GM19455 (cell line): ENCODE results near the gene XPO5.

Source experiments
- ATAC-seq: cut with Tn5 transposase; IDR thresholded peaks from one replicate; pipeline ENCODE4 v1.9.1; 2021; ENCODE audit not compliant: unreplicated experiment

Gene XPO5

DNA sequence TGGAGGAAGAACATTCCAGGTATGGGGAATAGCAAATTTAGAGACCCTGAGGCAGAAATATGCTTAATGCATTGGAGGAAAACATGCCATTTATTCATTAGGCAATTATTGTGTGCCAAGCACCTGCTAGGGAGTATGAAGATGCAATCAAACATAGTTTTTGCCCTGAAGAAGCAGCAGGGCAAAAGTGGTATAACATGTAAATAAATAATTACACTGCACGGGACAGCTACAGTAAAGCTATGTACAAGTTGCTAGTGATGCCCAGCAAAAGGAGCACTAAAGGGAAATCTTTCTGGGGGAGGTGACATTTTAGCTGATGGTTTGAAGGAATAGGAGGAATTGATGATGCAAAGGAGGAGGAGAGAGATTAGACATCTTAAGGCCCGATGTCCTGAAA, 99.1 kb downstream of the XPO5 start:
- no peak for ATAC-seq

DNA sequence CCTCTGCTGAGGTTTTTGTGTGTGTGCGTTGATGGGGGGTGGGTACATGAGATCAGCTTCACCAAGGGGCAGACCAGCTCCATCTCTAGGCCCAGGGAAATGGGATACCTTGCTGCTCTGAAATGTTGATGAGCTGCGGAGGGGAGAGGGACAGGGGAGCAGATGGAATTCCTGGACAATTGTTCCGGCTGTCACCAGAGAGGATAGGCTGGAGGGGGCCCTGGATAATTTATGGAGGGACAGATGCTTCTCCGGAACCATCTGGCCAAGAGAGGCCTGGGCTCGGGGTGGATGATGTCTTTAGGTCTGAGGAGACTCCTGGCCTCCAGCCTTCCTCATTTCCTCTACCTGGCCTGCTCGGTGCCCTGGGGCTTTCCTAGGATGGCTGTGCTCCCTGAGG, 100.3 kb downstream of the XPO5 start:
- ATAC-seq, result no peak

DNA sequence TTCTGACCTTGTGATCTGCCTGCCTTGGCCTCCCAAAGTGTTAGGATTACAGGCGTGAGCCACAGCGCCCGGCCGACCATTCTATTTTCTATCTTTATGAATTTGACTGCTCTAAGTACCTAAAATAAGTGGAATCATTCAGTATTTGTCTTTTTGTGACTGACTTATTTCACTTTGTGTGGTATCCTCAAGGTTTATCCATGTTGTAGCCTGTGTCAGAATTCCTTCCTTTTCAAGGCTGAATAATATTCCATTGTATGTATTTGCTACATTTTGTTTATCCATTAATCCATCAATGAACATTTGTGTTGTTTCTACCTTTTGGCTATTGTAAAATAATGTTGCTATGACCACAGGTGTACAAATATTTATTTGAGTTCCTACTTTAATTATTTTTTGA, 103.3 kb downstream of the XPO5 start:
- no peak for ATAC-seq
